Measurements from ENCODE around the gene FBRSL1. TPM values are rescaled to one million over a fixed set of nuclear protein-coding genes. Genes with fewer than 3 reads are reported as not detected.

Gene FBRSL1
- polyA plus RNA-seq, 1 of the 3 experiments (the other 2 are of a cell fraction), result 5.5 TPM

DNA sequence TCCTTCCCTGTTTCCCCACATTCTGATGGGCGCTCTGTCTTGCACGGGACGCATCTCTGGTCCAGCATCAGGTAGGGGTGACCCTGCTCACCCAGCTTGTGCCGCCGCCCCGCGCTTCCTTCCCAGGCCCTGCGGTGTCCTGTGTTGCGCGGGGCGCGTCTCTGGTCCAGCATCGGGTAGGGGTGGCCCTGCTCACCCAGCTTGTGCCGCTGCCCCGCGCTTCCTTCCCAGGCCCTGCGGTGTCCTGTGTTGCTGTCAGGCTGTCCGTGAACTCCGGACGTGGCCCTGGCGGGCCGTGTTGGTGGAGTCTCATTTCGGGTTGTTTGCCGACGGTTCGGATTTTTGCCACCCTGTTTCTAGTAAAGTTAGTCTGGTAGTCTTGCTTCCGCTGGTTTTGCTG, 6.8 kb downstream of the FBRSL1 start:
- Histone ChIP-seq H3K9me3 (no peaks in the 10 kb centered on the region), H3K79me2 (ENCODE audit: insufficient read depth) (peaks cover 91% of the 10 kb centered on the region), H3K27me3 (ENCODE audit: insufficient read depth) (no peaks in the 10 kb centered on the region), H2AFZ (ENCODE audit: low read depth) (no peak overlapping the region), H3K9ac (no peak overlapping the region), H3K27ac (ENCODE audit: low read depth in 2 of 2, low read length in 1 of 2) (no peak overlapping the region), H3K9me2 (no peaks in the 10 kb centered on the region), H3K4me2 (no peak overlapping the region), H3K36me3 (replicated peaks in 1 of 2; ENCODE audit: control insufficient read depth in 1 of 2, insufficient read depth in 2 of 2, low read length in 1 of 2) (peaks cover 0 to 4% of the 10 kb centered on the region in 2 experiments), H3K4me3 (ENCODE audit: low read depth in 2 of 2, low read length in 1 of 2) (no peak overlapping the region), H3K4me1 (ENCODE audit: control insufficient read depth in 1 of 2, insufficient read depth in 2 of 2, low read depth in 1 of 2, low read length in 1 of 2) (peaks cover 0 to 51% of the 10 kb centered on the region in 2 experiments; a peak in 1 of 4 replicates), H4K20me1 (ENCODE audit: insufficient read depth) (peaks cover 100% of the 10 kb centered on the region), H3F3A (replicated peaks; ENCODE audit: insufficient read depth) (no peaks in the 10 kb centered on the region)
- WGBS (ENCODE audit: low lambda C conversion rate), result 94% methylated on average over 24 of the region's 27 CpGs
- TF ChIP-seq RAD21 (IDR thresholded peaks at IDR 0.05; ENCODE audit: low read length) (no peak), NFIC (IDR thresholded peaks at IDR 0.05; ENCODE audit: borderline replicate concordance) (no peak), RFX5 (IDR thresholded peaks at IDR 0.05; ENCODE audit: low read length) (no peak), EZH2phosphoT487 (IDR thresholded peaks at IDR 0.05; ENCODE audit: borderline replicate concordance, low read depth) (no peak), MXI1 (IDR thresholded peaks at IDR 0.05; ENCODE audit: low read depth, low read length) (no peak)
- TF ChIP-seq, protein P1, sequence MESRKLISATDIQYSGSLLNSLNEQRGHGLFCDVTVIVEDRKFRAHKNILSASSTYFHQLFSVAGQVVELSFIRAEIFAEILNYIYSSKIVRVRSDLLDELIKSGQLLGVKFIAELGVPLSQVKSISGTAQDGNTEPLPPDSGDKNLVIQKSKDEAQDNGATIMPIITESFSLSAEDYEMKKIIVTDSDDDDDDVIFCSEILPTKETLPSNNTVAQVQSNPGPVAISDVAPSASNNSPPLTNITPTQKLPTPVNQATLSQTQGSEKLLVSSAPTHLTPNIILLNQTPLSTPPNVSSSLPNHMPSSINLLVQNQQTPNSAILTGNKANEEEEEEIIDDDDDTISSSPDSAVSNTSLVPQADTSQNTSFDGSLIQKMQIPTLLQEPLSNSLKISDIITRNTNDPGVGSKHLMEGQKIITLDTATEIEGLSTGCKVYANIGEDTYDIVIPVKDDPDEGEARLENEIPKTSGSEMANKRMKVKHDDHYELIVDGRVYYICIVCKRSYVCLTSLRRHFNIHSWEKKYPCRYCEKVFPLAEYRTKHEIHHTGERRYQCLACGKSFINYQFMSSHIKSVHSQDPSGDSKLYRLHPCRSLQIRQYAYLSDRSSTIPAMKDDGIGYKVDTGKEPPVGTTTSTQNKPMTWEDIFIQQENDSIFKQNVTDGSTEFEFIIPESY (IDR thresholded peaks at IDR 0.05; ENCODE audit: borderline replicate concordance, low read depth), result no peak
- TF ChIP-seq, protein P2, sequence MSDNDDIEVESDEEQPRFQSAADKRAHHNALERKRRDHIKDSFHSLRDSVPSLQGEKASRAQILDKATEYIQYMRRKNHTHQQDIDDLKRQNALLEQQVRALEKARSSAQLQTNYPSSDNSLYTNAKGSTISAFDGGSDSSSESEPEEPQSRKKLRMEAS (IDR thresholded peaks at IDR 0.05; ENCODE audit: low read depth), result no peak
- TF ChIP-seq, protein P3, sequence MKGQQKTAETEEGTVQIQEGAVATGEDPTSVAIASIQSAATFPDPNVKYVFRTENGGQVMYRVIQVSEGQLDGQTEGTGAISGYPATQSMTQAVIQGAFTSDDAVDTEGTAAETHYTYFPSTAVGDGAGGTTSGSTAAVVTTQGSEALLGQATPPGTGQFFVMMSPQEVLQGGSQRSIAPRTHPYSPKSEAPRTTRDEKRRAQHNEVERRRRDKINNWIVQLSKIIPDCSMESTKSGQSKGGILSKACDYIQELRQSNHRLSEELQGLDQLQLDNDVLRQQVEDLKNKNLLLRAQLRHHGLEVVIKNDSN (IDR thresholded peaks at IDR 0.05; ENCODE audit: borderline replicate concordance, low read depth), result no peak
- ChIA-PET POLR2A (no interaction called here), CTCF (interaction anchor here (1.4 kb wide), 1 partner anchor 82 kb away, joined by 5 read pairs; no protein-coding TSS in a partner anchor)
- no peak for DNase-seq

DNA sequence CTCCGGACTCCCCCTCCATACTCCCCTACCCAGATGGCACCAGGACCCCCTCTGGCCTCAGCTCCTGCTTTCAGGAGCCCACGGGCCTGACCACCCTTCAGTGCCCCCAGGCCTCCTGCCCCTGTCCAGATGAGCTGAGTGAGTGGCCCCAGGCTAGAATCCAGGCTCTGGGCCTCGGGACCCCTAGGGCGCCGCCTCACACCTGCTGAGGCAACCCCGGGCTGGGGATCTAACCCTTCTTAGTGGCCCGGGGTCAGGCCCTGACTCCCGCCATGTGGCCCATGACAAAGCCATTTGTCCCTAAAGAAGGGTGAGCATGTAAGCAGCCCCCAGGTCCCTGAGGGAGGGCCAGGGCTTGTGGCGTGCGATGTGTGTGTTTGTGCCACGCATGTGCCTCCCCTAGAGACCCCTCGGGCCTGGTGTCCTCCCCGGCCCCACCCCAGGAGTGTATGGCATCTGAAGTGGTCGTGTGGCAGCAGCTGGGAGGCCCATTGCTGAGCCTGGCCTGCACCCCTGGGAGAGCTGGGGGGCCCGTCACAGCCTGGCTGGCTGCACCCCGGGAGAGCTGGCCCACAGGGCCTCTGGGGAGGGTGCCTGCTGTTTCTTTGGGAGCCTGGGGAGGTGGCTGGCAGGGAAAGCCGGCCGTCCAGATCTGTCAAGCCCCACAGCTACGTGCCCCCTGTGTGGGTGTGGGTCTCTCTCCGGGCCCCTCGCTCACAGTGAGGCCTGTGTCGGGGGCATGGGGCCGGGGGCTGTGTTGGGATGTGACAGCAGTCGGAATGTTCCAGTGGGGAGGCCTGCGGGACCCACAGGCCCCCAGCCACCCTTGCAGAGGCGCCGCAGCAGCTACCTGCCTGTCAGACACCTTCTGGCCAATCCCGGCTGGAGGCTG, 7.8 kb downstream of the FBRSL1 start:
- H3K4me1 ChIP-seq (ENCODE audit: control insufficient read depth in 1 of 2, insufficient read depth in 2 of 2, low read depth in 1 of 2, low read length in 1 of 2), result peaks cover 0 to 47% of the 10 kb centered on the region in 2 experiments; a peak in 1 of 4 replicates
- CTCF ChIA-PET, result interaction anchor here (1.0 to 1.9 kb wide), 5 partner anchors 22 to 117 kb away, joined by 3 to 7 read pairs (median 4); no protein-coding TSS in a partner anchor
- H3K79me2 ChIP-seq (ENCODE audit: insufficient read depth), result peaks cover 87% of the 10 kb centered on the region
- no peak overlapping the region for H2AFZ ChIP-seq (ENCODE audit: low read depth)
- H3F3A ChIP-seq (replicated peaks; ENCODE audit: insufficient read depth), result no peaks in the 10 kb centered on the region
- peaks cover 0 to 4% of the 10 kb centered on the region in 2 experiments for H3K36me3 ChIP-seq (replicated peaks in 1 of 2; ENCODE audit: control insufficient read depth in 1 of 2, insufficient read depth in 2 of 2, low read length in 1 of 2)
- H3K4me2 ChIP-seq, result no peak overlapping the region
- no peak for DNase-seq
- POLR2A ChIA-PET, result no interaction called here
- peaks cover 98% of the 10 kb centered on the region for H4K20me1 ChIP-seq (ENCODE audit: insufficient read depth)
- H3K27me3 ChIP-seq (ENCODE audit: insufficient read depth), result no peaks in the 10 kb centered on the region
- no peak overlapping the region for H3K9ac ChIP-seq
- no peak overlapping the region for H3K27ac ChIP-seq (ENCODE audit: low read depth in 2 of 2, low read length in 1 of 2)
- H3K9me2 ChIP-seq, result no peaks in the 10 kb centered on the region
- H3K9me3 ChIP-seq, result no peaks in the 10 kb centered on the region
- WGBS (ENCODE audit: low lambda C conversion rate), result 91% methylated on average over 7 of the region's 28 CpGs
- H3K4me3 ChIP-seq (ENCODE audit: low read depth in 2 of 2, low read length in 1 of 2), result no peak overlapping the region
- TF ChIP-seq RCOR1 (IDR thresholded peaks at IDR 0.05; ENCODE audit: low read length) (no peak), SMC3 (IDR thresholded peaks at IDR 0.05; ENCODE audit: low read depth, low read length) (no peak), EZH2phosphoT487 (IDR thresholded peaks at IDR 0.05; ENCODE audit: borderline replicate concordance, low read depth) (no peak), TAF1 (IDR thresholded peaks at IDR 0.05; ENCODE audit: borderline replicate concordance, low read depth, low read length) (no peak), FOXM1 (IDR thresholded peaks at IDR 0.05; ENCODE audit: low read depth) (no peak), FOSL2 (IDR thresholded peaks at IDR 0.05; ENCODE audit: borderline replicate concordance, low read depth) (no peak), FOXJ3 (CRISPR knock-in tag; IDR thresholded peaks at IDR 0.05) (no peak), NRF1 (IDR thresholded peaks at IDR 0.05; ENCODE audit: low read depth, low read length) (no peak), ELF1 (IDR thresholded peaks at IDR 0.05) (no peak)
- TF ChIP-seq, protein P4, sequence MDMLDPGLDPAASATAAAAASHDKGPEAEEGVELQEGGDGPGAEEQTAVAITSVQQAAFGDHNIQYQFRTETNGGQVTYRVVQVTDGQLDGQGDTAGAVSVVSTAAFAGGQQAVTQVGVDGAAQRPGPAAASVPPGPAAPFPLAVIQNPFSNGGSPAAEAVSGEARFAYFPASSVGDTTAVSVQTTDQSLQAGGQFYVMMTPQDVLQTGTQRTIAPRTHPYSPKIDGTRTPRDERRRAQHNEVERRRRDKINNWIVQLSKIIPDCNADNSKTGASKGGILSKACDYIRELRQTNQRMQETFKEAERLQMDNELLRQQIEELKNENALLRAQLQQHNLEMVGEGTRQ (IDR thresholded peaks at IDR 0.05; ENCODE audit: borderline replicate concordance, low read depth, low read length), result no peak
- TF ChIP-seq, protein P2 (IDR thresholded peaks at IDR 0.05; ENCODE audit: low read depth), result no peak
- TF ChIP-seq, protein P5, sequence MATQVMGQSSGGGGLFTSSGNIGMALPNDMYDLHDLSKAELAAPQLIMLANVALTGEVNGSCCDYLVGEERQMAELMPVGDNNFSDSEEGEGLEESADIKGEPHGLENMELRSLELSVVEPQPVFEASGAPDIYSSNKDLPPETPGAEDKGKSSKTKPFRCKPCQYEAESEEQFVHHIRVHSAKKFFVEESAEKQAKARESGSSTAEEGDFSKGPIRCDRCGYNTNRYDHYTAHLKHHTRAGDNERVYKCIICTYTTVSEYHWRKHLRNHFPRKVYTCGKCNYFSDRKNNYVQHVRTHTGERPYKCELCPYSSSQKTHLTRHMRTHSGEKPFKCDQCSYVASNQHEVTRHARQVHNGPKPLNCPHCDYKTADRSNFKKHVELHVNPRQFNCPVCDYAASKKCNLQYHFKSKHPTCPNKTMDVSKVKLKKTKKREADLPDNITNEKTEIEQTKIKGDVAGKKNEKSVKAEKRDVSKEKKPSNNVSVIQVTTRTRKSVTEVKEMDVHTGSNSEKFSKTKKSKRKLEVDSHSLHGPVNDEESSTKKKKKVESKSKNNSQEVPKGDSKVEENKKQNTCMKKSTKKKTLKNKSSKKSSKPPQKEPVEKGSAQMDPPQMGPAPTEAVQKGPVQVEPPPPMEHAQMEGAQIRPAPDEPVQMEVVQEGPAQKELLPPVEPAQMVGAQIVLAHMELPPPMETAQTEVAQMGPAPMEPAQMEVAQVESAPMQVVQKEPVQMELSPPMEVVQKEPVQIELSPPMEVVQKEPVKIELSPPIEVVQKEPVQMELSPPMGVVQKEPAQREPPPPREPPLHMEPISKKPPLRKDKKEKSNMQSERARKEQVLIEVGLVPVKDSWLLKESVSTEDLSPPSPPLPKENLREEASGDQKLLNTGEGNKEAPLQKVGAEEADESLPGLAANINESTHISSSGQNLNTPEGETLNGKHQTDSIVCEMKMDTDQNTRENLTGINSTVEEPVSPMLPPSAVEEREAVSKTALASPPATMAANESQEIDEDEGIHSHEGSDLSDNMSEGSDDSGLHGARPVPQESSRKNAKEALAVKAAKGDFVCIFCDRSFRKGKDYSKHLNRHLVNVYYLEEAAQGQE (IDR thresholded peaks at IDR 0.05; ENCODE audit: low read depth, low read length), result no peak

Measured in SK-N-SH (cell line).